GM12878 (cell line): ENCODE measurements around the gene CAMP. TPM values are rescaled to one million over a fixed set of nuclear protein-coding genes. Genes with fewer than 3 reads are reported as not detected.

Experiments used
- ATAC-seq: fragments of 200-7000 bp; cut with Tn5 transposase; 3 replicates; pipeline ENCODE4 v1.9.1; 2020; ENCODE audit warnings: mild to moderate bottlenecking, moderate library complexity
- BruUV-seq: library from RNA; stranded (reverse); fragments of 400-500 nt; replicated peaks from 2 replicates; lab custom pipeline; 2021; lab: Mats Ljungman, UMichigan
- CTCF ChIA-PET: fragments of 300-600 bp; sonication (Branson Sonifier 250); formaldehyde crosslinking; extraction: SDS; loops from one replicate; lab custom pipeline; 2021; ENCODE audit warnings: inconsistent platforms; lab: Yijun Ruan, JAX
- POLR2A ChIA-PET: fragments of 350-600 bp; formaldehyde crosslinking; extraction: SDS; loops from one replicate; lab custom pipeline; 2021; ENCODE audit warnings: inconsistent platforms; lab: Charles Lee
- RAD21 ChIA-PET: fragments of 300-600 bp; sonication (Branson Sonifier 250); formaldehyde crosslinking; loops from one replicate; lab custom pipeline; 2023; ENCODE audit warnings: antibody characterized with exemption; ENCODE audit not compliant: unreplicated experiment; lab: Charles Lee
- SMC1A ChIA-PET: fragments of 300-600 bp; sonication (Branson Sonifier 250); formaldehyde crosslinking; loops from one replicate; lab custom pipeline; 2023; ENCODE audit not compliant: unreplicated experiment, uncharacterized antibody; lab: Charles Lee
- DNase-seq: peaks from one replicate; pipeline ENCODE4 v3.0.0-alpha.2; 2011; ENCODE audit warnings: low read depth, low spot score
- FAIRE-seq: peaks from 3 replicates; lab custom pipeline; 2011; peaks lifted over from hg19 to GRCh38; lab: Jason Lieb, UNC
- H2AFZ ChIP-seq: 2 replicates; pipeline ENCODE4 v1.6.0; 2011; ENCODE audit warnings: low read depth, low read length, control low read depth; ENCODE audit not compliant: control insufficient read depth
- H3K27ac ChIP-seq: 2 replicates; pipeline ENCODE4 v1.5.1; 2011; ENCODE audit warnings: control low read depth; ENCODE audit not compliant: control insufficient read depth, insufficient read depth
- H3K27me3 ChIP-seq, 2 experiments: replicated peaks in 1 of 2; 2 replicates each; pipeline versions ENCODE4 v1.6.0 to v1.6.1; 2011; ENCODE audit warnings: low read length in 1 of 2; ENCODE audit not compliant: control insufficient read depth in 2 of 2, insufficient read depth in 2 of 2
- H3K36me3 ChIP-seq, 2 experiments: 2 replicates each; pipeline ENCODE4 v1.5.1; 2011; ENCODE audit warnings: low read length in 1 of 2; ENCODE audit not compliant: control insufficient read depth in 2 of 2, insufficient read depth in 2 of 2
- H3K4me1 ChIP-seq: 2 replicates; pipeline ENCODE4 v1.6.1; 2011; ENCODE audit warnings: mild to moderate bottlenecking, low read length, moderate library complexity, mixed read lengths; ENCODE audit not compliant: control insufficient read depth, insufficient read depth
- H3K4me2 ChIP-seq: 2 replicates; pipeline ENCODE4 v1.6.0; 2011; ENCODE audit warnings: control low read depth; ENCODE audit not compliant: control insufficient read depth, insufficient read depth
- H3K4me3 ChIP-seq: fragments of 200-600 bp; sonication (generic); 2 replicates; pipeline ENCODE4 v1.5.1; 2016
- H3K79me2 ChIP-seq: 2 replicates; pipeline ENCODE4 v1.6.0; 2011; ENCODE audit warnings: low read length; ENCODE audit not compliant: control insufficient read depth, insufficient read depth
- H3K9ac ChIP-seq: 2 replicates; pipeline ENCODE4 v1.8.0; 2011; ENCODE audit warnings: low read length, control low read depth, mixed read lengths; ENCODE audit not compliant: control insufficient read depth, insufficient read depth
- H3K9me3 ChIP-seq: replicated peaks from 3 replicates; pipeline ENCODE4 v1.5.1; 2011; ENCODE audit warnings: mild to moderate bottlenecking, low read length; ENCODE audit not compliant: control insufficient read depth, insufficient read depth
- H4K20me1 ChIP-seq: 2 replicates; pipeline ENCODE4 v1.6.0; 2011; ENCODE audit not compliant: control insufficient read depth, insufficient read depth
- BACH1 ChIP-seq: fragments of 450-650 bp; IDR thresholded peaks from 2 replicates; pipeline ENCODE4 v1.6.1; 2017; ENCODE audit warnings: mild to moderate bottlenecking, borderline replicate concordance
- CHD2 ChIP-seq: IDR thresholded peaks from 2 replicates; pipeline ENCODE4 v1.6.1; 2011; ENCODE audit warnings: low read depth, low read length, improper control_type of control experiment, borderline replicate concordance
- EED ChIP-seq: sonication (generic); IDR thresholded peaks from 2 replicates; pipeline ENCODE4 v1.6.1; 2016; ENCODE audit warnings: antibody characterized with exemption, low read depth
- IRF4 ChIP-seq: IDR thresholded peaks from 2 replicates; pipeline ENCODE4 v1.6.1; 2011; ENCODE audit warnings: low read depth, low read length
- MEF2B ChIP-seq: fragments of 450-650 bp; IDR thresholded peaks from 2 replicates; pipeline ENCODE4 v1.6.1; 2018; ENCODE audit warnings: mild to moderate bottlenecking, moderate library complexity; ENCODE audit not compliant: partially characterized antibody, poor library complexity, severe bottlenecking
- MTA3 ChIP-seq: IDR thresholded peaks from 2 replicates; pipeline ENCODE4 v1.6.1; 2012; ENCODE audit warnings: low read length, inconsistent platforms, borderline replicate concordance
- MXI1 ChIP-seq: fragments of 150-350 bp; IDR thresholded peaks from 2 replicates; pipeline ENCODE4 v1.6.1; 2011; ENCODE audit warnings: low read depth, mild to moderate bottlenecking, inconsistent platforms, low read length, improper control_type of control experiment
- MYC ChIP-seq: IDR thresholded peaks from 2 replicates; pipeline ENCODE4 v1.6.1; 2011; ENCODE audit warnings: mild to moderate bottlenecking, low read length, moderate library complexity, inconsistent platforms; ENCODE audit not compliant: insufficient read depth, insufficient replicate concordance, insufficient read length, severe bottlenecking
- NBN ChIP-seq: fragments of 450-650 bp; IDR thresholded peaks from 2 replicates; pipeline ENCODE4 v1.6.1; 2016
- PAX8 ChIP-seq: fragments of 450-650 bp; IDR thresholded peaks from 2 replicates; pipeline ENCODE4 v1.6.1; 2017; ENCODE audit warnings: mild to moderate bottlenecking, moderate library complexity
- RBBP5 ChIP-seq: fragments of 200-600 bp; sonication (generic); conservative IDR thresholded peaks from 2 replicates; pipeline ENCODE4 v1.6.1; 2016
- SIX5 ChIP-seq: IDR thresholded peaks from 2 replicates; pipeline ENCODE4 v1.6.1; 2011; ENCODE audit warnings: mild to moderate bottlenecking, low read depth, low read length, moderate library complexity; ENCODE audit not compliant: severe bottlenecking
- WGBS: methylation state at CpG from one replicate; pipeline ENCODE4 v1.1.6; 2016; ENCODE audit warnings: low lambda C conversion rate; ENCODE audit not compliant: insufficient replicate concordance, insufficient coverage; ENCODE audit errors: missing lambda C conversion rate; 5-methylcytosine and 5-hydroxymethylcytosine counted together
- in situ Hi-C: fragments of 300-500 bp; cut with MboI; formaldehyde crosslinking; loops from 9 replicates; pipeline ENCODE4 v1.14.3; 2018; ENCODE audit warnings: mixed read lengths
- intact Hi-C: fragments of 100-400 bp; cut with micrococcal nuclease; formaldehyde crosslinking; loops from one replicate; pipeline ENCODE4 v1.14.2; 2022; ENCODE audit not compliant: unreplicated experiment
- polyA plus RNA-seq, 11 experiments: library from polyadenylated mRNA; depleted of rRNA in 4 of 11; unstranded in 6 of 11; stranded (reverse) in 5 of 11; fragments of >200 nt; fragmentation: Nextera tagmentation in 4 of 11; fragmentation: Illumina TruSeq in 1 of 11; extraction: Ambion mirVana in 4 of 11; extraction: Trizol in 1 of 11; gene quantifications; 1 replicate in 1 of 11; 2 replicates in 10 of 11; pipeline versions ENCODE4 v1.2.1 to v1.2.3, GENCODE V29; 2011 to 2016; ENCODE audit warnings: inconsistent platforms in 2 of 11, missing spikeins in 2 of 11, low read depth in 1 of 11
- total RNA-seq, 4 experiments: library from RNA; depleted of rRNA in 3 of 4; stranded (reverse); fragments of >200 nt in 3 of 4; fragmentation: Illumina TruSeq in 1 of 4; extraction: Trizol in 1 of 4; gene quantifications; 2 replicates each; pipeline versions ENCODE4 v1.2.1 to v1.2.3, GENCODE V29; 2013 to 2021

The CAMP gene
- total and polyA plus RNA-seq, 10 of the 15 experiments (the other 5 are each of a cell fraction or from before 2014, with no cell fraction given), result 0.76 to 34.3 (median 7.6) TPM

DNA sequence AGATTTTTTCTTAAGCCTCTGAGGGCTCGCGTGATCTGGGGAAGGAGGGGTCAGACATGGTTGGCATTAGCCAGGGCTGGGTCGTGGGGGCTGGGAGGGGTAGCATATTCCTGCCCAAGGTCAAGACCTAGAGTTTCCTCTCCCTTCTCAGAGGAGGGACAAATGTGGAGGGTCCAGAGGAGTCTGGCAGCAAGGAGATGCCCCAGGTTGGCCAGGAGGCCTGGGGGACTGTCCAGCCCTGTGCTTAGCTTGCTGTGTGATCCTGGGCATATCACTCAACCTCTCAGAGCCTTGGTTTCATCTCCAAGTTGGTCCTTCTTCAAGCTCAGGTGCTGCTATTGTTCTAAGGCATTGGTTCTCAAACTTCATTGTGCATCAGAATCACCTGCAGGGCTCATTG is 9.1 kb upstream of the CAMP start (continued):
- no peak for TF ChIP-seq SIX5
- TF ChIP-seq MTA3, result no peak
- TF ChIP-seq MXI1, result no peak
- TF ChIP-seq RBBP5, result no peak
- no peak for TF ChIP-seq CHD2
- TF ChIP-seq NBN, result no peak
- no peak for TF ChIP-seq IRF4
- no peak for TF ChIP-seq MYC
- TF ChIP-seq, all 136 proteins: peak for 0

DNA sequence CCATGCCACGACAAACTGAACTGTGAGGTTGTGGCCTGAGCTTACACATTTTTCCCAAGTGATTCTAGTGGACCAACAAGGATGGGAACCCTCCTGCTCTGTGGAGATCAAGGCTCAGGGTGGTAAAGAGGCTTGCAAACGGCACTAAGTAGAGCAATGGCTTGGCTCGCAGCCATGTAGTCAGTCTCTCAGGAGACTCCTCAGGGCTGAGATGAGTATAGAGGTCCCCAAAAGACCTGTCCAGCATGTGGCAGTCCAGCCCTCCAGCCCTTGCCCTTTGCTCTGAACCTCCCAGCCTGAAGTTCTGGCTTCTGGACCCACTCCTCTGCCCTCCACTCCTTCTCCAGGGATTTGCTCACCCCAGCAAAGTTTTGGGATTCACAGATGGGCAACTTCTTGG is 8.3 kb upstream of the CAMP start:
- Histone ChIP-seq H3K4me3 (no peak overlapping the region), H3K79me2 (no peaks in the 10 kb centered on the region), H3K27ac (no peak overlapping the region), H3K36me3 (no peaks in the 10 kb centered on the region), H2AFZ (no peak overlapping the region), H3K9ac (no peak overlapping the region), H3K27me3 (no peaks in the 10 kb centered on the region; a peak in 1 of 4 replicates), H3K4me1 (no peaks in the 10 kb centered on the region), H3K4me2 (no peak overlapping the region), H4K20me1 (no peaks in the 10 kb centered on the region), H3K9me3 (no peaks in the 10 kb centered on the region)
- FAIRE-seq (no peak), ATAC-seq (no peak), DNase-seq (no peak)
- ChIA-PET RAD21 (no interaction called here), CTCF (no interaction called here), SMC1A (no interaction called here), POLR2A (no interaction called here)
- in situ Hi-C loops (no loop called here), intact Hi-C loops (no loop called here)
- WGBS, result 56% methylated on average over 3 of the region's 3 CpGs
- BruUV-seq, result no TSS peak
- TF ChIP-seq BACH1 (no peak), PAX8 (no peak), MEF2B (no peak), EED (no peak)
